Measurements from ENCODE around the gene MAP3K12.
"Not testable (repeated sequence)": the region's sequence is repeated elsewhere in the genome, so short reads cannot be mapped to it uniquely, and the experiment has no call there.

The MAP3K12 gene

DNA sequence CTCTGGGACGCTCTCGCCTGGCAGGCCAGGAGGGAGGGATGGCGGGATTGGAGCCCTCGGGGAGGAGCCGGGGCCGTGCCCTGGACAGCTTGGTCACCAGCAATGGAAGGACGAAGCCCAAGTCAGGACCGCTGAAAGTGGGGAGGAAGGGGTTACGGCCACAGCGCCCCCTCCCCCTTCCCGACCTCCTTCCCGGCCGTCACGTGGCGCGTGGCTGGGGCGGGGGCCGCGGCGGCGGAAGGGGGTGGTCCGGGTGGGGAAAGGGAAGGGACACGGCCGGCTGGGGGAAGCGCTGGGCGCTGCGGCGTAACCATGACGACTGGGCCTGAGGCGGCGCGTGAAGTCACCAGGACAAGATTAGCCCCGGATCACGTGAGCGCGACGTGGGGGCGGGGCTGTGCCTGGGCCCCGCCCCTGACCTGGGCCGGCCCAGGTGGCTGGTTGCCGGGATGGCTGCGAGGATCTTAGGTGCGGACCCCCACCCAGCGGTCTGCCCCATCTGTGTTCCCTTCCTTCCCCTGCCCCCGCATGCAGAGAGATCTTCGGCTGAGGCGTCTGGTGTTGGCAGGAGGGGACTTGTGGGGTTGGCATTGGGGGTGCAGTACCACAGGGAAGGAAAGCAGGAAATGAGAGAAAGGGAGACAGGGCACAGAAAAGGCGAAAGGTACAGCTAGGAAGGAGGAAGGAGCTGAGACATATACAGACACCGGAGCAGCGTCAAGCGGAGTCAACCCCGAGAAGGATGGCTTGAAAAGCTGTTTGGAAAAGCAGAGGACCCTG is 6.2 kb downstream of the MAP3K12 start:
- in situ Hi-C loops (cut with MboI; ENCODE audit: low sequenced_read_pairs): no loop called here

DNA sequence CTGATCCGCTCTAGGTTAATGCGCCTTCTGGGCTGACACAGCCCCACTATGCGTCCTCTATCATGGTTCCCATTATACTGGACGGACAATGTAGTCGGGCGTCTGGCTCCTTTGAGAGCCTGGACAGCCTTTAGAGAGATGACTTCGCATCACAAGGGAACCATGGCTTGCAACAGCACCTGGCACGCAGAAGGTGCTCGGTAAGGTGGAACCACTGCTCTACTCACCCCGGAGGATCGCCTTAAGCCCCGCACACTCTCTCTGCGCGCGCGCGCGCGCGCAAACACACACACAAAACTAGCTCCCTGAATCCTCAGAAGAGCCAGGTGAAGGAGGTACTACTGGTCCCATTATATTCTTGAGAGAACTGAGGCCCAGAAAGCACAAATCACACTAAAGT is 7.1 kb downstream of the MAP3K12 start:
- in situ Hi-C loops (cut with MboI; ENCODE audit: low sequenced_read_pairs): no loop called here

- in situ Hi-C loops (cut with MboI; ENCODE audit: low sequenced_read_pairs): no loop called here
Measured at GRCh38 chr12:53489242-53489864, 9.9 kb downstream of the MAP3K12 start.

GRCh38 chr12:53486736-53487487 is 12.3 kb downstream of the MAP3K12 start:
- in situ Hi-C loops (cut with MboI; ENCODE audit: low sequenced_read_pairs): no loop called here

DNA sequence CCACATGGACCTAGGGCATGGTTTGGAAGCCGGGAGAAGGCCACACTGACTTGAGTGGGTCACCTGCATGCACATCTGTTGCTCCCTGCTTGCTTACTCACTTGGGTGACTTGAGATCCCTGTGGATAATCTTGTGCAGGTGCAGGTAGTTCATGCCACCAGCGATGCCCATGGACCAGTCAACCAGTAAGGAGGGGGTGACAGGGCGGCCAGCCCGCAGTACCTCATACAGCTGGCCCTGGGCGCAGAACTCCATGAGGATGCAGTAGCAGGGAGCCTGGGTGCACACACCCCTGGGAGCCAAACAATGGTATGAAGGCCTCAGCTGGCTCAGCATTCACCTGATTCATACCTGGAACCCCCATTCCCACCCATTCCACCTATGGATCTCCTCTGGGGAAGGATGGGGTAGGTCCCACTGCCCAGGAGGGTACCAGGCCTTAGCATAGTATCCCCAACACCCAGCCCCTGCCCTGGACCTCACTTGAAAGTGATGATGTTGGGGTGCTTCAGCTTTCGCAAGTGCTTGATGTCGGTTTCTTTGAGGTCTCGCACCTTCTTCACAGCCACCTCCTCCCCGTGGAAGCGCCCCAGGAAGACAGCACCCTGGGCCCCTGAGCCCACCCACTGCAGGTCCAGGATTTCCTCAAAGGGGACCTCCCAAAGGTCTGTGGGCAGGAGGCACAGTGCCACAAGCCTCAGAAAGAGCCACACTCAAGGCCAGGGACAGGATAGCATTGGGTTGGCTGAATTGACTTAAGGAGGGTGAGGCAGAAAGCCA is 13.1 kb downstream of the MAP3K12 start:
- in situ Hi-C loops (cut with MboI; ENCODE audit: low sequenced_read_pairs): no loop called here

DNA sequence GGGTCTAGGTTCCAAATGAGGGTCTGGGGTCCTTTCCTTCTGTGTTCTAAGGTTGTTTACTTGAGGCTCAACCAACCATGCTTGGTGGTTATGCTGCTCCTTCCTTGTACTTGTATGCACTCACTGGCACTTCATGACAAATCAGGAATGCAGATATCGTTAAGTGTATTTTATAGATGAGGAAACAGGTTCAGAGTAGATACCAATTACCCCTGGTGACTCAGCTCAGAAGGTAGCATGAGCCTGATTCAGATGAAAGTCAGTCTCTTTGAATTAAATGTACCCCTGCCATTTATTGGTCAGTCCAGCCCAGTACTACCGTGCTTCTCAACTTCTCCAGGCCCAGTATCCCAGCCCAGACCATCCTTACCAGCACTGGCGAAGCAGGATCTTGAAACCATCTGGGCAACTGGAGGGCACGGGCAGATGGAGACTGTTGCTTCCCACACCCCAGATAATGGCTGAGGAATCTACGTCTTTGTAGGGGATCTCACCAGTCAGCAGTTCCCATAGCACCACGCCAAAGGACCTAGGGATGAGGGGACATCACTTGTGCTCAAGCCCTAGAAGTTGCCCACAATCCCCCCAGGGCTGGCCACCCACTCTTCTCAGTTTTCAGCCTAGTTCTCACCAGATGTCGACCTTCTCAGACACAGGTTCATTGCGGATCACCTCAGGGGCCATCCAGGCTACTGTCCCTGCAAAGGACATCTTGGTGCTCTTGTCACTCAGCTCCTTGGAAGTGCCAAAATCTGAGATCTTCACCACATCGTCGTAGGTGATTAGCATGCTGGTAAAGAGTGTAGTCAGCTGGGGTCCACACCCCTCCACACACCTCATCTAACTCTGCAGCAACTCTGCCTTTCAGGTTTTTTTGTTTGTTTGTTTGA is 14.3 kb downstream of the MAP3K12 start:
- in situ Hi-C loops (cut with MboI; ENCODE audit: low sequenced_read_pairs): no loop called here

DNA sequence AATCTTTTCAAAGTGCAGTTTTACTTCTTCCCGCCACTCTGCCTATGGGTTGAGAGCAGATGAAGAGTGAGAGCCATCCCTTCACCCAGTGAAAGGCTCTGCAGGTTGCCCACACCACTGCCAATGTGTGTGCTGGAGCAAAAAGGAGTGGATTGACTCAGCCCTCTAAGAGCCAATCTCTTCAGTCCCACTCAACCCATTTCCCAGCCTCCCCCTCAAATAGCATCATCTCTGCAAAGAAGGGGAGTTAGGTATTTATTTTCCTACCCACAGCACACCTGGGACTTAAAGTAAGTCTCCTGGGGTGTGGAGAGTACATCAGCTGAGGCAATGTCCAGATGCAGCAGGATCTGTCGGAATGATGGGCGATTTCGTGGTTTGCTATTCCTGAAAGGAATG is 15.3 kb downstream of the MAP3K12 start:
- in situ Hi-C loops (cut with MboI; ENCODE audit: low sequenced_read_pairs): no loop called here

DNA sequence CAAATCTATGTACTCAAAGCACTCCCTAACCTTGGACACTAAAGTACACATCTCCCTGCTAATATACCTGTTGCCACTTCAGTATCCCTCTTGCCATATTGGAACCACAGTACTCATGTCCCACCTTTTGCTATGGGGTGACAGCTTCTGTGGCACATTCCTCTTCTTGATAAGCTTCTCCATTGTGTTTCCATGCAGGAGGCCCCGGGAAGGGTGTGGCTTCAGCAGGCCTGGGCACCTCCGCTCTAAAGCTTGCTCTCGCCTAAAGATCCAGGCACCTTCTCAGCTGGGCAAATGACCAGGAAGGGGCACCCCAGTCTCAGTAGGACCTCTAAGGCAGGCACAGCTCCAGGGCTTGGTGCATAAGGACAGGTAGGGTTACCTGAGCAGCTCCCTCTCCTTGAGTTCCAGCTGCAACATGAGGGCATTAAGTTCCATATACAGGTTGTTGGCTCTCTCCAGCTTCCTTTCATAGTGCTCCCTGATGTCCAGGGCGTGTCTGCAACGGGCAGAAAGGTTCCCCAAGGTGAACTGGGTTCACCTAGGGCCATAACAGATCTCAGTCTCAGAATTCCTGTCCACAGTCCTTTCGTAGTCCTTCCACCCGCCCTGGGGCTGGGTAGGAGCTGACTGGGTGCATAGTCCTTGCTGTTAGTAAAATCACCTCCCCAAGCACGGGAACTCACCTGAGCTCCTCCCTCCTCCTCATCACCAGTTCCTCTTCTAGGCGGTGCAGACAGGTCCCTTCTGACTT is 15.9 kb downstream of the MAP3K12 start:
- in situ Hi-C loops (cut with MboI; ENCODE audit: low sequenced_read_pairs): no loop called here

DNA sequence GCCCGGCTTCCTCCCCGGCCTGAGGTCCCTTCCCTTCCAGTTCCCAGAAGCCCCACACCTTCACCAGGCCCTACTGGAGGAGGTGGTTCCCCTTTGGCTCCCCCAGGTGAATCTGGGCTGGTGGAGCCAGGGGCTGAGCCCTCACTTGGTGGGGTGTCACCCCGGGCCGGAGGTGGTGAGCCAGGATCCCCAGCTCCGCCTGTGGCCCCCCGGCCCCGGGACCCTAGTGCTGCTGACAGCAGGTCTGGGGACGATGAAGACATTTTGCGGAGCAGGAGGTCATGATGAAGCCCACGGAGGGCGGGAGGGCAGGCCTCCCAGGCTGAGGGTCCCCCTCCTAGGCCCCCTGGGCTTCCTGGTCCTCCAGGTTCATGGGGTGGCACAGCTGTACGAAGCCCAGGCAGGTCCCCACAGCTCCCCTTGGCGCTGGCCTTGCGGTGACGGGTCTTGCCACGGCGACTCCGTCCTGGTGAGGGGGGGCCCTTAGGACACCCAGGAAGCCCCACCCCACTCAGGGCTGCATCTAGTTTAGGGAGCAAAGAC is 16.6 kb downstream of the MAP3K12 start:
- in situ Hi-C loops (cut with MboI; ENCODE audit: low sequenced_read_pairs): no loop called here

DNA sequence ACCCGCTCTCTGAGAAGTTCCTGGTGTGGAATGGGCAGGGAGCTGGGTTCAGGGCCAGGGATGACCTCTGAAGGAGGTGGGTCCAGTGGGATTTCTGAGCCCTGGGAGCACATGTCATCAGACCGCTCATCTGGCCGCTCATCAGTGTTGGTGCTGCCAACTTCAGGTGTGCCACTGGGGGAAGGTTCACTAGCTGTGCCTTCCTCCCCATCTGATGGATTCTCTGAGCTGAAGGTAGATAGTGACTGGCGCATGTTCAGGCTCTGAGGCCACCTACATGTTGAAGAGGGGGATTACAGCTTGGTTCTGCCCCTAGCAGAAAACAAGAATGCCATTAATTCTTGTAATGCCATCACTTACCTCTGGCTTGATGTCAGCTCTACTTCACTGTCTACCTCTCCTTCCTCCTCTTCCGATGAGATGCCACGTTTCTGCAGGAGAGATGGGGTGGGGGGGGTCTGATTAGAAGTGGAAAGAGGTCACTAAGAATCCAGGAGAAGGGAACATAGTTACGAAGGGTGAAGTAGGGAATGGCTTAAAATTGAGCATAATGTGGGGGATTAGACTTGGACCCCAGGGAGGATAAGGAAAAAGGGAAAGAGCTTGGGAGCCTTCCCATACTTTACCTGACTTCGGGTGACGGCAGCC is 17.2 kb downstream of the MAP3K12 start:
- in situ Hi-C loops (cut with MboI; ENCODE audit: low sequenced_read_pairs): no loop called here

- in situ Hi-C loops (cut with MboI; ENCODE audit: low sequenced_read_pairs): not testable (repeated sequence)
Measured at GRCh38 chr12:53481458-53481857, 17.8 kb downstream of the MAP3K12 start.

- in situ Hi-C loops (cut with MboI; ENCODE audit: low sequenced_read_pairs): no loop called here
Measured at GRCh38 chr12:53480491-53481442, 18.5 kb downstream of the MAP3K12 start.

DNA sequence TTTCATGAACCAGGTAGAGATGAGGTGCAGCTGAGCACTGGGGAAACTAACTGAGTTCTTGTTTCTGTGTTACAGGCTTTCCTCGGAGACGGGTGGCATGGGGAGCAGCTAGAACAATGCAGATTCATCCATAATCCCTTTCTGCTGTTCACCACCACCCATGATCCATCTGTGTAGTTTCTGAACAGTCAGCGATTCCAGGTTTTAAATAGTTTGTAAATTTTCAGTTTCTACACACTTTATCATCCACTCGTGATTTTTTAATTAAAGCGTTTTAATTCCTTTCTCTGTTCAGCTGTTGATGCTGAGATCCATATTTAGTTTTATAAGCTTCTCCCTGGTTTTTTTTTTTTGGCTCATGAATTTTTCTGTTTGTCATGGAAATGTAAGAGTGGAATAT is 19.9 kb downstream of the MAP3K12 start:
- in situ Hi-C loops (cut with MboI; ENCODE audit: low sequenced_read_pairs): no loop called here

DNA sequence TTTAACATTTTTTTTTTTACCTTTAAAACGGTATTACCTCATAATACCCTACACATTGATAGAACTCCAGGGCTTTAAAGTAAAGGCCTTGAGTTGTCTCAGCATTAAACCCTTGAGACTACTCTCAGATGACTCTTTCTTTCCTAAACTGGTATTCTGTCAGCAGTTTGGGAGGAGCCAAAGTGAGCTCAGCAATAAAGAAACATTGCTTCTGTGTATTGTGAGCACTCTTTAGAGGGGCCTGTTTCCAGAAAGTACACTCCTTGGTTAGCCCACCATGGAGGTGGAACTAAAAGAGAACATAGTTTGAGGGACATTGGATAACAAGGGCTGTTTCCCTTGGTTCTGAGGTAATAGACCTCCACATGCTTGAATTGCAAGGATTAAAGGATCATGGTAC is 20.4 kb downstream of the MAP3K12 start:
- in situ Hi-C loops (cut with MboI; ENCODE audit: low sequenced_read_pairs): no loop called here

- in situ Hi-C loops (cut with MboI; ENCODE audit: low sequenced_read_pairs): no loop called here
Measured at GRCh38 chr12:53476769-53477209, 22.5 kb downstream of the MAP3K12 start.

- in situ Hi-C loops (cut with MboI; ENCODE audit: low sequenced_read_pairs): loop anchor here (25.0 kb wide), 1 partner anchor 438 kb away; no protein-coding TSS in a partner anchor
Measured at GRCh38 chr12:53474819-53475218, 24.4 kb downstream of the MAP3K12 start.

- in situ Hi-C loops (cut with MboI; ENCODE audit: low sequenced_read_pairs): loop anchor here (25.0 kb wide), 1 partner anchor 437 kb away; no protein-coding TSS in a partner anchor
Measured at GRCh38 chr12:53474077-53474476, 25.2 kb downstream of the MAP3K12 start.

All from HL-60/S4 treated with phorbol 12-myristate 13-acetate at 8.2 ng/mL for 4 days and 3 days (cell line).